Fibroblast of the aortic adventitia (primary cell): ENCODE results near the gene SNX9. TPM values are rescaled to one million over a fixed set of nuclear protein-coding genes. Genes with fewer than 3 reads are reported as not detected.

Experiments
- DNase-seq: peaks from one replicate; pipeline ENCODE4 v3.0.0-alpha.2; 2010; ENCODE audit warnings: low read depth
- H3K4me3 ChIP-seq: 2 replicates; pipeline ENCODE4 v1.5.1; 2011; ENCODE audit warnings: low read depth, mild to moderate bottlenecking, control low read depth, low read length, moderate library complexity
- total RNA-seq: library from RNA; depleted of rRNA; stranded (reverse); fragments of >200 nt; gene quantifications from 2 replicates; pipeline ENCODE4 v1.2.3, GENCODE V29; 2012; ENCODE audit warnings: low replicate concordance
- TF ChIP-seq, protein P1 (sequence below): IDR thresholded peaks from 2 replicates; pipeline ENCODE4 v1.5.1; 2011; ENCODE audit warnings: mild to moderate bottlenecking, low read length, control low read depth, inconsistent platforms; ENCODE audit not compliant: insufficient read depth

Gene SNX9
- total RNA-seq, 1 donor = 182 TPM

DNA sequence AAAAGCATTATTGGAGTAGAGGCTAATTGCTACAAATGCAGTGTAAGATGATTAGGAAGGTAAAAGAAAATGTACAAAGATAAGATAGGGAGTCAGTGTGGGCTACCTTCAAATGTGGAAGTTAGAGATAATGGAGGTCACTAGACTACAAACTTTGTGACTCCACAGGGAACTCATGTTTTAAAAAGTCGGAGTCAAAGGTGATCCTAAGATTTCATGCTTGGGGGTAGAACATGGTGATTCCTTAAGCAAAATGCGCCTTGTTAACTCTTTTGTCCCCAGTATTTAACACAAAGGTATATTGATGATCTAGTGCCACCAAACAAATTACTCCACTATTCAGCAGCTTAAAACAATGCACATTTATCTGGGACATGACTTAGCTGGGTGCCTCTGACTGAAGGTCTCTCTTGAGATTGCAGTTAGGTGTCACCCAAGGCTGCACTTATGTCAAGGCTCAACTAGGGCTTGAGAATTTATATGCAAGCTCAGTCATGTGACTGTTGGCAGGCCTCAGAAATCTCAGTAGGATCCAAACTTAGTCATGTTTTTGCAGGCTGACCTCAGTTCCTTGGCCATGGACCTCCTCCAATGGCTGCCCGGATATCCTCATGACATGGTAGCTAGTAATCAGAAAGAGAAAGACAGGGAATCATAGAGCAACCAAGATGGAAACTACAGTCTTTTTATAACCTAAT lies 11.4 kb upstream of the SNX9 start:
- peak; percentile 71 for DNase-seq
- TF ChIP-seq, protein P1, sequence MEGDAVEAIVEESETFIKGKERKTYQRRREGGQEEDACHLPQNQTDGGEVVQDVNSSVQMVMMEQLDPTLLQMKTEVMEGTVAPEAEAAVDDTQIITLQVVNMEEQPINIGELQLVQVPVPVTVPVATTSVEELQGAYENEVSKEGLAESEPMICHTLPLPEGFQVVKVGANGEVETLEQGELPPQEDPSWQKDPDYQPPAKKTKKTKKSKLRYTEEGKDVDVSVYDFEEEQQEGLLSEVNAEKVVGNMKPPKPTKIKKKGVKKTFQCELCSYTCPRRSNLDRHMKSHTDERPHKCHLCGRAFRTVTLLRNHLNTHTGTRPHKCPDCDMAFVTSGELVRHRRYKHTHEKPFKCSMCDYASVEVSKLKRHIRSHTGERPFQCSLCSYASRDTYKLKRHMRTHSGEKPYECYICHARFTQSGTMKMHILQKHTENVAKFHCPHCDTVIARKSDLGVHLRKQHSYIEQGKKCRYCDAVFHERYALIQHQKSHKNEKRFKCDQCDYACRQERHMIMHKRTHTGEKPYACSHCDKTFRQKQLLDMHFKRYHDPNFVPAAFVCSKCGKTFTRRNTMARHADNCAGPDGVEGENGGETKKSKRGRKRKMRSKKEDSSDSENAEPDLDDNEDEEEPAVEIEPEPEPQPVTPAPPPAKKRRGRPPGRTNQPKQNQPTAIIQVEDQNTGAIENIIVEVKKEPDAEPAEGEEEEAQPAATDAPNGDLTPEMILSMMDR = no peak
- no peak overlapping the region for H3K4me3 ChIP-seq

DNA sequence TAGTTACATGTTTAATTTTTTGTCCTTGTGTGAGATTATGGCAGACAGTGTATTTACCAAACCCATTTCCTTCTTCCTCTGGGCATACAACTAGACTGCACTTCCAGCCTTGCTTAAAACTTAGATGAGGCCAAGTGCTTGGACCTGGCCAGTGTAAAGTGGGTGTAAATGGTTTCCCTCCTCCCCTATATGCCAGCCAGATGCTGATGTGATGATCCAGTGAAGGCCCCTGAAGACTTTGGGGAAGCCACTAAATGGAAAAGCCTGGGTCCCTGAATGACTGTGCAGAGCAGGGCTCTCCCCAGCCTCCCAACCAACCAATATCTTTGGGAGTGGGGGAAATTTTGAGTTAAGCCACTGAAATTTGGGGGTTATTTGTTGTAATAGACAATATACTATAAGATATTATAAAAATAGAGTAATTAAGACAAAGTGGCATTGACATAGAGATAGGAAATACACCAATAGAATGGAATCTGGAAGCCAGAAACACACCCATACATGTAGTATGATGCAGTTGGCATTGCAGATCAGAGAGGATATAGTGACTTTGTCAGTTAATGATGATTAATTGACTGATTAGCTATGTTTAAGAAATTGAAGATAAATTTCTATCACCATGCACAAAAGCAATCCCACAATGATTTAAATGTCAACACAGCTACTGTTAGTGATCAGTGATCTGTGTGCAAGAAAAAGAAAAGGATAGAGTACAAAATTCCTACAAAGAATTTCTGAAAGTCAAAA lies 10.4 kb upstream of the SNX9 start:
- DNase-seq = peak; percentile 59
- H3K4me3 ChIP-seq = no peak overlapping the region
- TF ChIP-seq, protein P1 = no peak

DNA sequence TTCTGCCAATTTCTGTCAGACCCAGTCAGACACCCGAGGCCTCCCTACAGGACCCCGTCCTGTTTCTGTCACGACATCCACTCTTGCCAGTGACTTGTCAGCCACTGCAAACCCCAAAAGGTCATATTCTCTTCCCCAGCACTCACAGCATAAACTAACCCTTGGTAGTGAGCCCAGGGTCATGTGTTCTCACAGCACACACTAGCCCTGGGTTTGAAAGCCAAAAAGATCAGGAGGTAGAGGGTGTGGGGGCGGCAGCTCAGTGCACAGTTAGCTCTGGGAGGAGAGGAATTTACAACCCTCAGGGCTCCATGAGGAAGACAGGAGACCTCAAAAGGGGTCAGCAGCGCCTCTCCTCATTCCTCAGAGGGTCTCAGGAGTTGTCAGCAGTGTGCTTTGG lies 9.9 kb upstream of the SNX9 start:
- TF ChIP-seq, protein P1 = no peak
- H3K4me3 ChIP-seq = peak overlapping the region; percentile 15
- peak; percentile 92 for DNase-seq

DNA sequence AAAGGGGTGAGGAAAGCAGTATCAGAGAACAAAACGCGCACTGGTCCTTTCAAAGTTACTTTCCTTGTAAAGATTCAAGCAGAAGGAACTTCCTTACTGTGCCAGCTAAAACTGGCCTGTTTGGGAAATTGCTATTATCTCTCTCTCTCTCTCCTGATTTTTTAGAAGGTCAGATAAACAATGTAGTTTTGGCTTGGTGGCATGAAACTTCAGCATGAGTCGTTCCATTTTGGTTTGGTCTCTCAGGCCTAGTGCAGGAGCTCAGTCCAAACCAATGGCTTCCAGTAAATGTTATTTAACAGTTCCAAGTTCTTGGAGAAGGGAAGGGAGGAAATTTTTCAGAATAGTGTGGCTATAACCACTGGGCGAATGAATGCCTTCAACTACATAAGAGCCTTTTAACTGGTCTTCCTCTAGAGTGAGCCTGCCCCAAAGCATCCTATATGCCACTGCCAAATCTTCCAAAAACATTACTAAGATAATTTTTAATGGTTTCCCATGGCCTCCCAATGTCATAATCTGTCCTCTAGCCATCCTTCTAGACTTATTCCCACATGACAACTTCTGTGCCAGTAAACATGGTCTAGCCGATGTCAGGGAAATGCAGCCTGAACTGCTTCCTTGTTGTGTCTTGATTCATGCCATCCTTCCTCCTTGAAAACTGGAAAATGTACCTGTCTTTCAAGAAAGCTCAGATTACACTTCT lies 9.1 kb upstream of the SNX9 start:
- DNase-seq = peak; percentile 99
- TF ChIP-seq, protein P1 = no peak
- peak overlapping the region; percentile 15 for H3K4me3 ChIP-seq

DNA sequence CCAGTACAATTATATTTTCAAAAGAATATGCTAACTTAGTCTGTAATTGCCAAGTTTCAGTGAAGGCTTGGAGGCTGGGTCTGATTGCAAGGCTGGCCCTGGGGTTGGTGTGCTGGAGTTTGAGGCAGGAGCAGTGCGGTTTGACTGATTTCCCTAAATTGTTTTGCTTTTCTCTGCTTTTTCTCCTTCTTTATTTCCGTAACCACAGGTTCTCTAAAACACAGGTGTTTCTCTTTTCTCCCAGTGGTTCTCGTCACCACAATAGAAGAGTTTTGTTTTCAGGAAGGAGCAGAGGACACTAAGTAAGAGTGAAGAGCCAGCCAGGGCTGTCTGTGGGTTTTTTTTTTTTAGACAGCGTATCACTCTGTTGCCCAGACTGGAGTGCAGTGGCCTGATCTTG lies 8.2 kb upstream of the SNX9 start:
- DNase-seq = peak; percentile 54
- TF ChIP-seq, protein P1 = no peak
- H3K4me3 ChIP-seq = no peak overlapping the region

DNA sequence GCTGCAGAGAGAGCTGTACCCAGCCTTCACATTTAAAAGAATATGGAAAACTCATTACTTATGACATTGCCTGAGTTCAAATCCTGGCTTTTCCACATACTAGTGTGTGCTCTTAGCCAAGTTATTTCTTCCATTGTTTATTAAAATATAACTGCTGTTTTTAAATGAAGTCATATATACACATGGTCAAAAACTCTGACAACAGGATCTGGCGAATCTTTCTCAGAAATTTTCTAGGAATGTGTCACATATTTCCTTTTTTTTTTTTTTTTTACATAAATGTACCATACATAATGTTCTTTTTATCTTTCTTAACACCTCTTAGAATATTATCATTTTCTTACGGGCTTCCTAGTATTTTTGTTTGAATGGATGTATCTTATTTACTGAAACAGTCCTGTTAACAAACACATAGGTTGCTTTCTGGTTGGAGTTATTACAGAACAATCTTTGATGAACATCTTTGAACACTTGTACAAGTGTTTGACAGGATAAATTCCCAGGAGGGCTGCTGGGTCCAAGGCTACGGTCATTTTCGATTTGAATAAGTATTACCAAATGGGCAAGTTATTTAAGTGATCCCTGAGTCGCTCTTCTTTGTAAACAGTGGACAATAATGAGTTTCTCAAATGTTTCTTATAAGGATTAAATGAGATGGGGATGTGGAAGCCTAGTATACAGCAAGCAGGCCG lies 1.6 kb upstream of the SNX9 start:
- TF ChIP-seq, protein P1 = no peak
- DNase-seq = peak; percentile 37
- no peak overlapping the region for H3K4me3 ChIP-seq
